Activated naive CD4-positive, alpha-beta T cell treated with anti-CD3 and anti-CD28 coated beads, Interleukin-2, amount 50 U/mL, for 24 hours (primary cell): ENCODE results near the gene POLDIP3.
"Not testable (repeated sequence)": the region's sequence is repeated elsewhere in the genome, so short reads cannot be mapped to it uniquely, and the experiment has no call there.

Experiments
- H3K27ac Mint-ChIP-seq: one replicate; pipeline ENCODE4 v1.8.0; 2021; ENCODE audit warnings: mild to moderate bottlenecking, mixed read lengths
- H3K27me3 Mint-ChIP-seq: one replicate; pipeline ENCODE4 v1.8.0; 2021; ENCODE audit warnings: mixed read lengths
- H3K36me3 Mint-ChIP-seq: one replicate; pipeline ENCODE4 v1.8.0; 2021; ENCODE audit warnings: mixed read lengths
- H3K4me1 Mint-ChIP-seq: one replicate; pipeline ENCODE4 v1.8.0; 2021; ENCODE audit warnings: mixed read lengths
- H3K4me3 Mint-ChIP-seq: one replicate; pipeline ENCODE4 v1.8.0; 2021; ENCODE audit warnings: mild to moderate bottlenecking, mixed read lengths
- H3K9me3 Mint-ChIP-seq: one replicate; pipeline ENCODE4 v1.8.0; 2021; ENCODE audit warnings: mixed read lengths

Gene POLDIP3

DNA sequence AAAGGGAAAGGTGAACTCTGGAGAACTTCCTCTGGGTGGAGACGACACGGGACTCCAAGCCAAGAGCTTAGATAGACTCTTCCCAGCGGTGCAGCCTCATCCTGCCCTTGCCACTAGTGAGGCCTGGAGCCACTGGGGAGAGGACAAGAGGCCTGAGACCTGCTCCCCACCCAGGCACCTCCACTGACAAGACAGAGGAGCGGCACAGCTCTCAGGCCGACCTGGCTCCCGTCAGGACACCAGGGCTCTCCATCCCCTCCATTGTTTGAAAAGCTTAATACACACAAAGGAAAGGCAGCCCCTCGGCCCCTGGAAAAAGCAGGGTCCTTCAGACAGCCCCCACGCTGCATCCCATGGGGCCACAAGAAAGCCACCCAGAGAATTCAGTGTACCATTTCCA is 29.6 kb downstream of the POLDIP3 start:
- peaks cover 11% of the 10 kb centered on the region for H3K36me3 Mint-ChIP-seq
- no peak overlapping the region for H3K4me3 Mint-ChIP-seq
- peaks cover 10% of the 10 kb centered on the region for H3K4me1 Mint-ChIP-seq
- H3K27ac Mint-ChIP-seq: no peak overlapping the region
- H3K9me3 Mint-ChIP-seq: no peaks in the 10 kb centered on the region
- no peaks in the 10 kb centered on the region for H3K27me3 Mint-ChIP-seq

DNA sequence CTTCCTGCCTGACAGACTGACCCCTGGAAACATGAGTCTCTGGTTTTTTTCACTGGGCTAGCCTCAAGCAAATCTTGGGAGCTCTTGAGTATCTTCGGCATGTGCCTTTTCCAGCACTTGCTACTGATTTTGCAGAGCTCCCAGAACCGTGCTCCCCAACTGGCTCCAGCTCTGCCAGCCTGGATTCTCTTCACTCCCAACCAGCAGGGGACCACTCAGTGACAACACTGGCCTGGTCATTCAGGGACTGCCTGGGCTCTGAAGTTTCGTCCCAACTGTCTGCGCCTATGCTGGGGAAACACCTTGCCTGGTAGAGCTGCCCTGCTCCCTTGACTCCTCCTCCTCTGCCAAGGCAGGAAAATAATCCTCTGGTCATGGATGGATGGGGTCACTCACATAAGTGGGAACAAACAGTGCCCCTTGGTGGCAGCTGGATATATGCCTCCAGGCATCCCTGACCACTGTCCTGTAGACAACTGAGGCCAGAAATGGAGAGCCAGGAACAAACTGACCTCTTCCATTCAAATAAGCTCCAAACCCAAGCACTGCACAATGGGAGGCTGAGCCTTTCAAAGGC is 30.2 kb downstream of the POLDIP3 start:
- peaks cover 10% of the 10 kb centered on the region for H3K4me1 Mint-ChIP-seq
- peaks cover 10% of the 10 kb centered on the region for H3K36me3 Mint-ChIP-seq
- H3K9me3 Mint-ChIP-seq: no peaks in the 10 kb centered on the region
- H3K27ac Mint-ChIP-seq: no peak overlapping the region
- no peaks in the 10 kb centered on the region for H3K27me3 Mint-ChIP-seq
- no peak overlapping the region for H3K4me3 Mint-ChIP-seq

DNA sequence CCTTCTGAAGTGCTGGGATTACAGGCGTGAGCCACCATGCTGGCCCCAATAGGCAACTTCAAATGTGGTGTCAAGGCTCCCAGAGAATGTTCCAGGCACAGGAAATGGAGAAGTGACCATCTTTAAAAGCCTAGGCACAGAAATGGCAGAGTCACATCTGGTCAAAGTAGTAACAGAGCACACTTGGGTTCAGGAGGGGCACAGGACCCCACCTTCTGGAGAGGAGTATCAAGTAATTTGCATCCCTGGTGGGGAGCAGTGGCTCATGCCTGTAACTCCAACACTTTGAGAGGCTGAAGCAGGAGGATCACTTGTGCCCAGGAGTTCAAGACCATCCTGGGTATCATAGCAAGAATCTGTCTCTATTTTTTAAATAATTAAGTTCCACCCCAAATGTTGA is 31.7 kb downstream of the POLDIP3 start:
- peaks cover 10% of the 10 kb centered on the region for H3K4me1 Mint-ChIP-seq

GRCh38 chr22:42581762-42582716 is 32.6 kb downstream of the POLDIP3 start:
- Mint-ChIP-seq H3K4me1 (peaks cover 10% of the 10 kb centered on the region), H3K27me3 (no peaks in the 10 kb centered on the region), H3K9me3 (no peaks in the 10 kb centered on the region), H3K4me3 (peak overlapping the region; percentile 99), H3K36me3 (peaks cover 6% of the 10 kb centered on the region), H3K27ac (peak overlapping the region; percentile 84)

More for the DNA sequence above, 31.7 kb downstream of the POLDIP3 start:
- Mint-ChIP-seq H3K36me3 (peaks cover 10% of the 10 kb centered on the region), H3K9me3 (no peaks in the 10 kb centered on the region), H3K27ac (no peak overlapping the region), H3K27me3 (no peaks in the 10 kb centered on the region), H3K4me3 (no peak overlapping the region)

- Mint-ChIP-seq H3K4me1 (peaks cover 10% of the 10 kb centered on the region), H3K4me3 (peak overlapping the region; percentile 99), H3K27ac (peak overlapping the region; percentile 98)
- not testable (repeated sequence) for H3K36me3 Mint-ChIP-seq, H3K27me3 Mint-ChIP-seq, H3K9me3 Mint-ChIP-seq
Measured at GRCh38 chr22:42581194-42581761, 33.4 kb downstream of the POLDIP3 start.

GRCh38 chr22:42580040-42580439 is 34.6 kb downstream of the POLDIP3 start:
- not testable (repeated sequence) for H3K27me3 Mint-ChIP-seq, H3K9me3 Mint-ChIP-seq, H3K27ac Mint-ChIP-seq, H3K36me3 Mint-ChIP-seq
- H3K4me1 Mint-ChIP-seq: peaks cover 10% of the 10 kb centered on the region
- peak overlapping the region; percentile 58 for H3K4me3 Mint-ChIP-seq

DNA sequence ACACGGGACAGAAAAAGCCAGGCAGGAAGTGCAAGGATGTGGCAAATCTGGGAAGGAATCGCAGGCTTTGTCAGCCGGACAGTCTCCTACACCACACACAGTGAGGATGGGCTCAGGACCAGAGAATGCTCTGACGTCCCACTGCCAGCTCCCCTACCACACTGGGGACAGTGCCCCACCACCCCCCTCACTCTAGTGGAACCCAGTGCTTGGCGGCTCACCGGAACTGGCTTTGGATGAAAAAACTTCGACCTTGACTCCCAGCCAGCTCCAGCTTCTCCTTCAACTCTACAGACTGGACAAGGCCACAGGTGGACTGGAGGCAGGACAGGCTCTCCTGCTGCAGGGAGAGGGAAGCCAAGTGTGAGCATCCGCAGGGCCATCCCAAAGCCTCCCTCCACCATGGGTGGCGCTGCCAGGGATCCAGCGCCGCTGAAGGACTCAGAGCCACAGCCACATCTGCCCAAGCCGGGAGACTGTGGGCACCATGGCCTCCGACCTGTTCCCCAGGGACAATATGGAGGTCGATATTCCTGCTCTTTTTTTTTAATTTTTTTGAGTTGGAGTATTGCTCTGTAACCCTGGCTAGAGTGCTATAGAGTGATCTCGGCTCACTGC is 37.0 kb downstream of the POLDIP3 start:
- peaks cover 3% of the 10 kb centered on the region for H3K36me3 Mint-ChIP-seq
- H3K4me3 Mint-ChIP-seq: no peak overlapping the region
- H3K9me3 Mint-ChIP-seq: no peaks in the 10 kb centered on the region
- H3K27ac Mint-ChIP-seq: no peak overlapping the region
- H3K4me1 Mint-ChIP-seq: peaks cover 10% of the 10 kb centered on the region
- no peaks in the 10 kb centered on the region for H3K27me3 Mint-ChIP-seq

DNA sequence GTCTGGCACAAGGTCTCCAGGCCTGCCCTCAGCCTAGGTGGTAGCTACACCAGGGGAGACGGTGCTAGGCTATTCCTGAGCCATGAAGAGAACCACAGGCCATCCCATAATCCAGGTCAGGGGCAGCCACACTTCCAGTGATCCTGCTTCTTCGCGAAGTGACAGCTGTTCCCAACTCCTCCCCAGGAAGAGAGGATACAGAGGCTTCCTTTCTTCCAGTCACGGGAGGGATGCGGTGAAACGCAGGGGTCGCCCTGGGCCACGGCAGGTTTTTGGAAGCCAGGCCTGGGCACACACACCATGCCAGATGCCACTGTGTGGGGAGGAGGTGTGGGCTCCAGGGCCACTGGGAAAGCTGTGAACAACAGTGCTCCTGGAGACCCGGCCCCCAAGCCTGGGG is 37.5 kb downstream of the POLDIP3 start:
- not testable (repeated sequence) for H3K4me3 Mint-ChIP-seq, H3K9me3 Mint-ChIP-seq, H3K4me1 Mint-ChIP-seq, H3K36me3 Mint-ChIP-seq, H3K27me3 Mint-ChIP-seq, H3K27ac Mint-ChIP-seq

DNA sequence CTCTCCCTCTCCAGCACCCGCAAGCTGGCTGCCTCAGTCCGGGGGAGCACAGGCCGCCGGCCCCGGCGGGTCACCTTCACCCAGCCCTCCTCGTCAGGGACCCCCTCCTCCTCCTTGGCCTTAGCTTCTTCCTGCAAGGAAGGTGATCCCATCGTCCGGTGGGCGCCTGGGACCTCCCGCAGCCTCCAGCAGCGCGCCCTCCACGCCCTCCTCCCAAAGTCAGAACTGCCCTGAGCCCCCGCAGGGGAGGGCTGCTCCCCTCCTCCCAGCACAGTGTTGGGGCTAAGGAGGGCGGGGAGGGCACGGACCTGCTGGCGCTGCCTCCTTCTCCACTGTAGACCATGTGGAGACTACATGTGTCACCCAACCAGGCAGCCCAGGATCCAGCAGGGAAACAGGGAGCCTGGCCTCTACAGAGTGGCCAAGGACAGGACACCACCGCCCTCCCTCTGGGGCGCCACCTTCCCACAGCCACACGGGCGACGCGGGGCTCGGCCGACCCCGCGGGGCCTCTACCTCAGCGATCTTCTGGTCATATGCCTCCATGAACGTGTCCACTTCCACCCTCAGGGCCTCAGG is 38.6 kb downstream of the POLDIP3 start:
- H3K4me3 Mint-ChIP-seq, H3K9me3 Mint-ChIP-seq, H3K4me1 Mint-ChIP-seq, H3K27me3 Mint-ChIP-seq, H3K27ac Mint-ChIP-seq, H3K36me3 Mint-ChIP-seq: not testable (repeated sequence)

DNA sequence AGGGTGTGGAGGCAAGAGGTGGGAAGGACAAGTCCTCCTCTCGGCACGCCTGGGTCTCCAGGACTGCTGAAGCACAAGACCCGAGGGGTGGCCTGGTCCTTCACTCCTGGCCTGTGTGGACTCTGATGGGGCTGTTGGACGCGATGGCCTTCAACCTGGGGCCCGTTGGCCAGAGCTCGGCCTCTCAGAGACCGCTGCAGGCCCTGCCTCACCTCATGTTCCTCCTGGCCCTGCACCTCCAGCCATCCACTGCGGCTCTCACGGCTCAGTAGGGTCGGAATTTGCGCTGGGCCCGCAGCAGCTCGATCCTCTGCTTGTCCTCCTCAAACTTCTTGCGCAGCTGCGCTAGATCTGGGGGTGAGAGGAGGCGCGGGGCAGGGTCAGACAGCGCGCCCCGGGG is 40.2 kb downstream of the POLDIP3 start:
- H3K4me1 Mint-ChIP-seq, H3K27ac Mint-ChIP-seq, H3K27me3 Mint-ChIP-seq, H3K36me3 Mint-ChIP-seq, H3K9me3 Mint-ChIP-seq, H3K4me3 Mint-ChIP-seq: not testable (repeated sequence)

- H3K4me3 Mint-ChIP-seq, H3K27ac Mint-ChIP-seq, H3K27me3 Mint-ChIP-seq, H3K36me3 Mint-ChIP-seq, H3K9me3 Mint-ChIP-seq, H3K4me1 Mint-ChIP-seq: not testable (repeated sequence)
Measured at GRCh38 chr22:42574046-42574445, 40.6 kb downstream of the POLDIP3 start.

- H3K36me3 Mint-ChIP-seq, H3K4me1 Mint-ChIP-seq, H3K27ac Mint-ChIP-seq: not testable (repeated sequence)
Measured at GRCh38 chr22:42571068-42571467, 43.6 kb downstream of the POLDIP3 start.

GRCh38 chr22:42570580-42570979 is 44.1 kb downstream of the POLDIP3 start:
- not testable (repeated sequence) for H3K4me3 Mint-ChIP-seq, H3K36me3 Mint-ChIP-seq, H3K4me1 Mint-ChIP-seq, H3K9me3 Mint-ChIP-seq, H3K27me3 Mint-ChIP-seq
- H3K27ac Mint-ChIP-seq: peak overlapping the region; percentile 32

More at GRCh38 chr22:42571068-42571467, 43.6 kb downstream of the POLDIP3 start:
- not testable (repeated sequence) for H3K27me3 Mint-ChIP-seq, H3K9me3 Mint-ChIP-seq, H3K4me3 Mint-ChIP-seq

DNA sequence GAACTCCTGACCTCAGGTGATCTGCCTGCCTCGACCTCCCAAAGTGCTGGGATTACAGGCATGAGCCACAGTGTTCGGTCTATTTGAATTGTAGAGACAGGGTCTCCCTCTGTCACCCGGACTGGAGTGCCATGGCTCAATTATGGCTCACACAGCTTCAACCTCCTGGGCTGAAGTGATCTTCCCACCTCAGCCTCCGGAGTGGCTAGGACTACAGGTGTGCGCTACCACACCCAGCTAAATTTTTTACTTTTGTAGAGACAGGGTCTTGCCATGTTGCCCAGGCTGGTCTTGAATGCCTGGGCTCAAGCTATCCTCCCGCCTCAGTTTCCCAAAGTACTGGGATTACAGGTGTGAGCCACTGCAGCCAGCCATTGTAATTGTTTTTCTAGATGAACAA is 46.7 kb downstream of the POLDIP3 start:
- not testable (repeated sequence) for H3K27me3 Mint-ChIP-seq, H3K4me3 Mint-ChIP-seq, H3K4me1 Mint-ChIP-seq, H3K27ac Mint-ChIP-seq, H3K36me3 Mint-ChIP-seq, H3K9me3 Mint-ChIP-seq

DNA sequence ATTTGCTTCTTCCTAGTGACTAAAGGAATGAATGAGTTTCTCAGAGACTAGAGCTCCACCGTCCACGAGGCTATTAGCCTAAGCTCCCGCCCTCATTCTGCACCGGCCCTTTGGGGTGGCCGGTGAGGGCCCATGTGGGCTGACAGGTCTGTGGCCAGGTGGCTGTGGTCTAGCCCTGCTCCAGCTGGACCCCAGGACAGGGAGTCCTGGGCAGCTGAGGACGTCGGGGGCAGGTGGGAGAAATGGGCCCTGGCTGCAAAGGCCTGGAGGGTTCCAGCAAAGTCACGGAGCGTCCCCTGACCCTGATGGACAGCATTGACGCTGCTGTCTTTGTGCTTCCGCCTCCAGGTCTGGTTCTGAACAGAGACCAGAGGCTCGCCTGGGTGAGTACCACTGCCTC is 48.7 kb downstream of the POLDIP3 start:
- Mint-ChIP-seq H3K4me1 (peaks cover 2% of the 10 kb centered on the region), H3K4me3 (no peak overlapping the region), H3K27ac (no peak overlapping the region), H3K36me3 (peaks cover 1% of the 10 kb centered on the region), H3K9me3 (no peaks in the 10 kb centered on the region), H3K27me3 (no peaks in the 10 kb centered on the region)

DNA sequence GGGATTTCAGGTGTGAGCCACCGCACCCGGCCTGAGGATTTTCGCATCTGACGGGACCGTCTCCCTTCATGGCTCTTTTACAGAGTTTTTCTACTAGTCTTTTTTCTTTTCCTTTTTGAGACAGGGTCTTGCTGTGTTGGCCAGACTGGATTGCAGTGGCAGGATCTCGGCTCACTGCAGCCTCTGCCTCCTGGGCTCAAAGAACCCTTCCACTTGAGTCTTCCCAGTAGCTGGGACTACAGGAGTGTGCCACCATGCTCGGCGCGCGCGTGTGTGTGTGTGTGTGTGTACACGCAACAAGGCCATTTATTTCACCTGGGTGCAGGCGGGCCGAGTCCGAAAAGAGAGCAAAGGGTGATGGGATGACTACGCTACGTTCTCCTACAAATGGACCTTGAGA is 50.0 kb downstream of the POLDIP3 start:
- H3K36me3 Mint-ChIP-seq: no peaks in the 10 kb centered on the region
- no peak overlapping the region for H3K4me3 Mint-ChIP-seq
- H3K27me3 Mint-ChIP-seq: no peaks in the 10 kb centered on the region
- H3K4me1 Mint-ChIP-seq: peaks cover 3% of the 10 kb centered on the region
- no peak overlapping the region for H3K27ac Mint-ChIP-seq
- H3K9me3 Mint-ChIP-seq: no peaks in the 10 kb centered on the region
